ENCODE data around the gene FOXP1.

DNA sequence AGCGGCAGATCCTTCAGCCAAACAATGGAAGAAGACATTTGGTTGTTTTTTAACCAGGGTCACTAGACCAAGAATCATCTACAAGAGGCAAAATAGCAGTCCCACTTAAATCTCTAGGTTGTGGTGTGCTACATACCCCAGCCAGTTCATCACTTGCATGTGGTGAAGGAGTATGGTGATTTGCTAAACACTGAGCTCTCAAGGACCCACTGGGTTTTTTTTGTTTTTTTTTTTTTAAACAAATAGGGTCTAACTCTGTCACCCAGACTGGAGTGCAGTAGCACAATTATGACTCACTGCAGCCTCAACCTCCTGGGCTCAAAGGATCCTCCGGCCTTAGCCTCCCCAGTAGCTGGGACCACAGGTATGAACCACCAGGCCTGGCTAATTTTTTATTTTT lies 508.0 kb downstream of the FOXP1 start:
- TF ChIP-seq, protein P1, sequence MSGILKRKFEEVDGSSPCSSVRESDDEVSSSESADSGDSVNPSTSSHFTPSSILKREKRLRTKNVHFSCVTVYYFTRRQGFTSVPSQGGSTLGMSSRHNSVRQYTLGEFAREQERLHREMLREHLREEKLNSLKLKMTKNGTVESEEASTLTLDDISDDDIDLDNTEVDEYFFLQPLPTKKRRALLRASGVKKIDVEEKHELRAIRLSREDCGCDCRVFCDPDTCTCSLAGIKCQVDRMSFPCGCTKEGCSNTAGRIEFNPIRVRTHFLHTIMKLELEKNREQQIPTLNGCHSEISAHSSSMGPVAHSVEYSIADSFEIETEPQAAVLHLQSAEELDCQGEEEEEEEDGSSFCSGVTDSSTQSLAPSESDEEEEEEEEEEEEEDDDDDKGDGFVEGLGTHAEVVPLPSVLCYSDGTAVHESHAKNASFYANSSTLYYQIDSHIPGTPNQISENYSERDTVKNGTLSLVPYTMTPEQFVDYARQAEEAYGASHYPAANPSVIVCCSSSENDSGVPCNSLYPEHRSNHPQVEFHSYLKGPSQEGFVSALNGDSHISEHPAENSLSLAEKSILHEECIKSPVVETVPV (CRISPR knock-in tag; IDR thresholded peaks at IDR 0.05) = no peak
- TF ChIP-seq BACH2 (CRISPR knock-in tag; IDR thresholded peaks at IDR 0.05; ENCODE audit: borderline replicate concordance) (no peak), ZNF565 (CRISPR knock-in tag; conservative IDR thresholded peaks at IDR 0.05; ENCODE audit: low read depth) (no peak), CSDC2 (CRISPR knock-in tag; IDR thresholded peaks at IDR 0.05) (no peak), PPARA (CRISPR knock-in tag; IDR thresholded peaks at IDR 0.05; ENCODE audit: borderline replicate concordance) (no peak), ISL1 (CRISPR knock-in tag; IDR thresholded peaks at IDR 0.05) (no peak), SNAI2 (CRISPR knock-in tag; IDR thresholded peaks at IDR 0.05) (no peak), ARNTL (CRISPR knock-in tag; IDR thresholded peaks at IDR 0.05; ENCODE audit: borderline replicate concordance, low read depth) (no peak)
- TF ChIP-seq, protein P2, sequence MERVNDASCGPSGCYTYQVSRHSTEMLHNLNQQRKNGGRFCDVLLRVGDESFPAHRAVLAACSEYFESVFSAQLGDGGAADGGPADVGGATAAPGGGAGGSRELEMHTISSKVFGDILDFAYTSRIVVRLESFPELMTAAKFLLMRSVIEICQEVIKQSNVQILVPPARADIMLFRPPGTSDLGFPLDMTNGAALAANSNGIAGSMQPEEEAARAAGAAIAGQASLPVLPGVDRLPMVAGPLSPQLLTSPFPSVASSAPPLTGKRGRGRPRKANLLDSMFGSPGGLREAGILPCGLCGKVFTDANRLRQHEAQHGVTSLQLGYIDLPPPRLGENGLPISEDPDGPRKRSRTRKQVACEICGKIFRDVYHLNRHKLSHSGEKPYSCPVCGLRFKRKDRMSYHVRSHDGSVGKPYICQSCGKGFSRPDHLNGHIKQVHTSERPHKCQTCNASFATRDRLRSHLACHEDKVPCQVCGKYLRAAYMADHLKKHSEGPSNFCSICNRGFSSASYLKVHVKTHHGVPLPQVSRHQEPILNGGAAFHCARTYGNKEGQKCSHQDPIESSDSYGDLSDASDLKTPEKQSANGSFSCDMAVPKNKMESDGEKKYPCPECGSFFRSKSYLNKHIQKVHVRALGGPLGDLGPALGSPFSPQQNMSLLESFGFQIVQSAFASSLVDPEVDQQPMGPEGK (CRISPR knock-in tag; IDR thresholded peaks at IDR 0.05; ENCODE audit: borderline replicate concordance) = no peak

Data from SK-N-SH treated with all-trans-retinoic acid at 6 μM for 48 hours (cell line).